ENCODE results near the gene MAGOHB.

Gene MAGOHB

DNA sequence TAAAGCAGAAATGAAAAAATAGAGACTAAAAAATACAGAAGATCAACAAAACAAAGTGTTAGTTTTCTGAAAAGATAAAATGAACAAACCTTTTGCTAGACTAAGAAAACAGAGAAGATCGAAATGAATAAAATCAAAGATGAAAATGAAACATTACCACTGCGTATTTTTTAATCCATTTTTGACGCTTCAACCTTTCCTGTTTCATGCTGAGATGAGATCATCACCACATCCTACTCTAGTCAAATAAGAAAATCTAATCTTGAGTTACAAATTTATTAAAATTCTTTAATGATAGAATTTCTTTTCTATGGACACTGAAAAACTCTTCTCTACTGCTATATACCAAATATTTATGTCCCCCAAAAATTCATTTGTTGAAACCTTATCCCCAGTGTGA lies 30.7 kb downstream of the MAGOHB start:
- TF ChIP-seq CTCF (IDR thresholded peaks at IDR 0.05): no peak

GRCh38 chr12:10574307-10574706 lies 39.1 kb downstream of the MAGOHB start:
- TF ChIP-seq CTCF (IDR thresholded peaks at IDR 0.05): no peak

DNA sequence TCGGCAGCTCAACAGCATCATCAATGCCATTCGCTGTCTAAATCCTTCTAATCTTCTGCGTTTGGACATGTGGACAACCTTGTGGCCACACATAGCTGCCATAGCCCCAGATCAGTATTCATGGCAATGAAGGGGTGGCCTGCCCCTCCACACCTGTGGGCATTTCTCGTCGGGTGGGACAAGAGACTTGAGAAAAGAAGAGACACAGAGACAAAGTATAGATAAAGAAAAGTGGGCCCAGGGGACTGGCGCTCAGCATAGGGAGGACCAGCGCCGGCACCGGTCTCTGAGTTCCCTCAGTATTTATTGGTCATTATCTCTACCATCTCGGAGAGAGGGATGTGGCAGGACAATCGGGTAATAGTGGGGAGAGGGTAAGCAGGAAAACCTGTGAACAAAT lies 42.3 kb downstream of the MAGOHB start:
- no peak for TF ChIP-seq CTCF (IDR thresholded peaks at IDR 0.05)

DNA sequence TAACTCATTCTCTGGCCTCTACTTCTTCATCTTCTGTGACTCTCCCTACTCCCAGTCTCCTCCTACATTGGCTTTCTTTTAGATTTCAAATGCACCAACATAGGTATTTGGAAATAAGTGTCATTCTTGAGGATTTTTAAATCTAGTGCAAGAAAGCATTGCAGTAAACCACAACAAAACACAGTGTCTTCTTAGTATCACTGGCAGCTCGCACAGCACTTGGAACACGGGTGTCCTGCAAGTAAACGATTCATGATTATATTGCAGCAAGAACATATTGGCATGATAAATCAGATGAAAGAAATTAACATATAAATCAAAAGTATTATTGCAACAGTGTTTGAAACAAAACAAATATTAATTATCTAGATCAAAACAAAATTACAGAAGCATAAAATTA lies 45.6 kb downstream of the MAGOHB start:
- TF ChIP-seq CTCF (IDR thresholded peaks at IDR 0.05): no peak

- no peak for TF ChIP-seq CTCF (IDR thresholded peaks at IDR 0.05)
Observed at GRCh38 chr12:10563966-10564365, 49.4 kb downstream of the MAGOHB start.

DNA sequence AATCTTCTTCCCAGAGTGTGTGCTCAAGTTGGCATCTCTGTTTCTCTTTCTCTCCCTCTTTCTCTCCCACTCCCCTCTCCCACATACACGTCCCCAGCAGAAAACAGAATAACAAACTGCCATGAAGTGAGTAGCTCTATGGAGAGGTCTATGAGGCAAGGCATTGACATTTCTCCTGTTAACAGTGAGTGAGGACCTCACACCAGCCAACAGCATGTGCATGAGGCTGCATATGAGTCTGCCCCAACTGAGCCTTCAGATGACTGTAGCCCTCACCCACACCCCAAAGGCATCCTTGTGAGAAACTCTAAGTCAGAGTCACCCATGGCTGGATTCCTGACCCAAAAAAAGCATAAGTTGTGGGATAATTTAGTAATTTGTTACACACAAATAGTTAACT lies 50.4 kb downstream of the MAGOHB start:
- no peak for TF ChIP-seq CTCF (IDR thresholded peaks at IDR 0.05)

GRCh38 chr12:10562306-10562933 lies 51.0 kb downstream of the MAGOHB start:
- TF ChIP-seq CTCF (IDR thresholded peaks at IDR 0.05): peak; percentile 73

DNA sequence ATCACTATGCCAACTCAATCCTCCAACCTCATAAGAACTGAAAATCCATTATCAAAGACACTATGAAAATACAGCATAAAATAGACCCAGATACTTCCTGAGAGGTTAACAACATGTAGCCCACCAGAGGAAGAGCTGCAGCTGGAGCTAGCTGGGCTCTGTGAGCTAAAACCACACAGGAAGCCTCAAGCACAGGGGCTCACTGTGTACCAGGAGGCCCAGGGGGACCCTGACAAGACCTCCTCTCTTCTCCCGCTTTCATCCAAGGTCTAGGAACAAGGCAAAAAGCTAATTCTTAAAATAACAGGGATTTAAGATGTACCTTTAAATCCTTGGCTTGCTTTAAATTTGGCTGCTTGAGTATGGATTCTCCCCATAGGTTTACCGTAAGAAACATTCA lies 54.2 kb downstream of the MAGOHB start:
- TF ChIP-seq CTCF (IDR thresholded peaks at IDR 0.05): no peak
